22Rv1 (cell line): Measurements from ENCODE around the gene TNRC18.

Experiments used
- CTCF ChIP-seq: fragments of 450-650 bp; IDR thresholded peaks from 2 replicates; pipeline ENCODE4 v1.5.1; 2017; ENCODE audit warnings: mild to moderate bottlenecking
- ZFX ChIP-seq: fragments of 450-650 bp; IDR thresholded peaks from 2 replicates; pipeline ENCODE4 v1.6.1; 2017; ENCODE audit warnings: antibody characterized with exemption, borderline replicate concordance

- TF ChIP-seq CTCF (no peak), ZFX (no peak)
These were observed 71.1 kb downstream of the TNRC18 start for GRCh38 chr7:5352440-5353010.
